SK-N-SH treated with all-trans-retinoic acid at 6 μM for 48 hours (cell line): ENCODE data around the gene DIP2C.

Experiments
- ATAC-seq: fragments of 200-7000 bp; cut with Tn5 transposase; 3 replicates; pipeline ENCODE4 v1.9.1; 2020; ENCODE audit warnings: mild to moderate bottlenecking, moderate library complexity
- CREB5 ChIP-seq: fragments of 250-450 bp; sonication (Bioruptor Pico); IDR thresholded peaks from 2 replicates; pipeline ENCODE4 v1.5.1; 2020; ENCODE audit warnings: low read depth, mild to moderate bottlenecking, moderate library complexity
- CSRNP3 ChIP-seq: fragments of 250-450 bp; sonication (Bioruptor Pico); IDR thresholded peaks from 2 replicates; pipeline ENCODE4 v1.5.1; 2021; ENCODE audit warnings: mild to moderate bottlenecking, moderate library complexity
- ESRRG ChIP-seq: fragments of 250-450 bp; sonication (Bioruptor Pico); IDR thresholded peaks from 2 replicates; pipeline ENCODE4 v1.6.1; 2021; ENCODE audit warnings: mild to moderate bottlenecking
- ISL1 ChIP-seq: fragments of 250-450 bp; sonication (Bioruptor Pico); IDR thresholded peaks from 2 replicates; pipeline ENCODE4 v2.1.2; 2022; ENCODE audit warnings: mild to moderate bottlenecking, moderate library complexity
- RARB ChIP-seq: fragments of 250-450 bp; sonication (Bioruptor Pico); IDR thresholded peaks from 2 replicates; pipeline ENCODE4 v1.8.0; 2021; ENCODE audit warnings: mild to moderate bottlenecking, moderate library complexity
- TCF4 ChIP-seq: fragments of 250-450 bp; sonication (Bioruptor Pico); IDR thresholded peaks from 2 replicates; pipeline ENCODE4 v1.8.0; 2021; ENCODE audit warnings: mild to moderate bottlenecking, moderate library complexity, borderline replicate concordance
- TOX ChIP-seq: fragments of 250-450 bp; sonication (Bioruptor Pico); IDR thresholded peaks from 2 replicates; pipeline ENCODE4 v1.8.0; 2021; ENCODE audit warnings: mild to moderate bottlenecking, moderate library complexity, borderline replicate concordance
- TSHZ2 ChIP-seq: fragments of 250-450 bp; sonication (Bioruptor Pico); IDR thresholded peaks from 2 replicates; pipeline ENCODE4 v1.5.0; 2020; ENCODE audit warnings: mild to moderate bottlenecking, moderate library complexity
- ZC3H10 ChIP-seq: fragments of 250-450 bp; sonication (Bioruptor Pico); IDR thresholded peaks from 2 replicates; pipeline ENCODE4 v1.5.1; 2021; ENCODE audit warnings: mild to moderate bottlenecking, moderate library complexity
- ZNF565 ChIP-seq: fragments of 450-650 bp; formaldehyde crosslinking; conservative IDR thresholded peaks from 2 replicates; pipeline ENCODE4 v1.5.0; 2020; ENCODE audit warnings: low read depth, mild to moderate bottlenecking, moderate library complexity
- ZNF70 ChIP-seq: fragments of 450-650 bp; formaldehyde crosslinking; IDR thresholded peaks from 2 replicates; pipeline ENCODE4 v1.5.0; 2020; ENCODE audit warnings: mild to moderate bottlenecking, moderate library complexity
- ZNF8 ChIP-seq: fragments of 450-650 bp; formaldehyde crosslinking; IDR thresholded peaks from 2 replicates; pipeline ENCODE4 v1.5.0; 2020; ENCODE audit warnings: mild to moderate bottlenecking, moderate library complexity
- TF ChIP-seq, protein P1 (sequence below): fragments of 250-450 bp; sonication (Bioruptor Pico); IDR thresholded peaks from 2 replicates; pipeline ENCODE4 v1.8.0; 2021; ENCODE audit warnings: low read depth, mild to moderate bottlenecking, moderate library complexity, borderline replicate concordance
- TF ChIP-seq, protein P2 (sequence below): fragments of 250-450 bp; sonication (Bioruptor Pico); IDR thresholded peaks from 2 replicates; pipeline ENCODE4 v1.8.0; 2020; ENCODE audit warnings: mild to moderate bottlenecking, moderate library complexity, borderline replicate concordance

The DIP2C gene

DNA sequence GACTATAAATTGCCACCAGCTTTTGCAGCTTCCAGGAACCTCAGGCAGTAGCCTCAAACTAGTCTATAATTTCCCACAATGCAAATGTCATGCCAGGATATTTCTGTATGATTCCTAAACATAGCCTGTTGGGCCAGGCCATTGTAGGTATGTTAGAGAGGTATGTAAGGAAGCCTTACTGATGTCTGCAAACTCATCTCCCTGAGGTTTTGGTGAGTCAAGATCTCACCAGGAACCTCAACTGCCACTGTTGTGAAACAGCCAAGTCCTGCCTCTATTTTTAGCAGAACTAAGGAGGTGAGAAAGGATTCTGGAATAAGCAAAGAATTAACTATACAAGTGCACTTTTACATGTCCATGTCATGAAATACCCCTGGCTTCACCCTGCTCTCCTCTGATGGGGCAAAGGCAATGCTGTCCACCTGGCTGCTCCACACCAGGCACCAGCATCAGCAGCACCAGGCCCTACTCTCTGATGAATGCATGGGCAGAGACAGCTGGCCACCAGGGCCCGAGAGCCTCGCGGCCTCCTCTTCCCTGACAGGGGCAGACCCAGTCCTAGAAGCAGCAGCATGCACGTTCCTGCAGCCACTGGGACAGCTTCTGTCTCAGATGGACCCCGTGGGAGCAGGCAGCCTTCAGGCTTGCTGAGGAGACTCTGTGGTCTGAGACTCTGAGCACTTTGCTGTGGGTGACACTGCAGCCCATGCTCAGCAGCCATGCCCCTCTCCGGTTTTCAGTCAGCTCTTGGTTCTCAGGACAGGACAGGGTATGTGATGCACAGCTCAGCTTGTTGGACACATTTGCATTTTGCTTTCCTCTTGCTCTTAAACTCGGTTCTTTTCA, 407.0 kb downstream of the DIP2C start:
- no peak for ATAC-seq
- TF ChIP-seq ESRRG (CRISPR knock-in tag) (no peak), CSRNP3 (CRISPR knock-in tag) (no peak), TCF4 (no peak), ZNF8 (CRISPR knock-in tag) (no peak), TOX (CRISPR knock-in tag) (no peak), ZNF70 (CRISPR knock-in tag) (no peak), ZNF565 (CRISPR knock-in tag) (no peak), ISL1 (CRISPR knock-in tag) (no peak), TSHZ2 (CRISPR knock-in tag) (no peak)
- TF ChIP-seq, protein P1, sequence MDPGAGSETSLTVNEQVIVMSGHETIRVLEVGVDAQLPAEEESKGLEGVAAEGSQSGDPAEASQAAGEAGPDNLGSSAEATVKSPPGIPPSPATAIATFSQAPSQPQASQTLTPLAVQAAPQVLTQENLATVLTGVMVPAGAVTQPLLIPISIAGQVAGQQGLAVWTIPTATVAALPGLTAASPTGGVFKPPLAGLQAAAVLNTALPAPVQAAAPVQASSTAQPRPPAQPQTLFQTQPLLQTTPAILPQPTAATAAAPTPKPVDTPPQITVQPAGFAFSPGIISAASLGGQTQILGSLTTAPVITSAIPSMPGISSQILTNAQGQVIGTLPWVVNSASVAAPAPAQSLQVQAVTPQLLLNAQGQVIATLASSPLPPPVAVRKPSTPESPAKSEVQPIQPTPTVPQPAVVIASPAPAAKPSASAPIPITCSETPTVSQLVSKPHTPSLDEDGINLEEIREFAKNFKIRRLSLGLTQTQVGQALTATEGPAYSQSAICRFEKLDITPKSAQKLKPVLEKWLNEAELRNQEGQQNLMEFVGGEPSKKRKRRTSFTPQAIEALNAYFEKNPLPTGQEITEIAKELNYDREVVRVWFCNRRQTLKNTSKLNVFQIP (CRISPR knock-in tag): no peak

DNA sequence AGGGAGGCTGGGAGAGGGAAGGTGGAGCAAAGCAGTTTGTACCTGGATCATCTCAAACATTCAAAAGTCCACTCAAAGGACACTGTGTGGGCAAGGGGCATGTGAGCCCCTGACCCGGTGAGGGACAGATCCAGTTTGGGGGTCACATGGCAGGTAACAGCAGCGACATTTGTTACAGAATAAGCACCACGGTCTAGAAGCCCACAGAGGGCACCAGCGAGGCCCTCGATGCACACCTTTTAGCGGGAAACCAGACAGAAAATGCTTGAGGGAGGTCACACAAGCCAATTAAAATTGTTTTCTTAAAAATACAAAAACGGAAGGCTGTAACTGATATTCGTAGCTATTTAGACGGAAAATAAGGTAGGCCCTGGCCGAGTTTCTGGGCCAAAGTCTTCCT, 409.8 kb downstream of the DIP2C start:
- ATAC-seq: no peak
- TF ChIP-seq ESRRG (CRISPR knock-in tag) (no peak), TCF4 (no peak)
- TF ChIP-seq, all 23 proteins: peak for 0

- TF ChIP-seq, protein P1 (CRISPR knock-in tag): no peak
- TF ChIP-seq ZC3H10 (no peak), RARB (CRISPR knock-in tag) (no peak), CREB5 (no peak), CSRNP3 (CRISPR knock-in tag) (no peak)
- TF ChIP-seq, protein P2, sequence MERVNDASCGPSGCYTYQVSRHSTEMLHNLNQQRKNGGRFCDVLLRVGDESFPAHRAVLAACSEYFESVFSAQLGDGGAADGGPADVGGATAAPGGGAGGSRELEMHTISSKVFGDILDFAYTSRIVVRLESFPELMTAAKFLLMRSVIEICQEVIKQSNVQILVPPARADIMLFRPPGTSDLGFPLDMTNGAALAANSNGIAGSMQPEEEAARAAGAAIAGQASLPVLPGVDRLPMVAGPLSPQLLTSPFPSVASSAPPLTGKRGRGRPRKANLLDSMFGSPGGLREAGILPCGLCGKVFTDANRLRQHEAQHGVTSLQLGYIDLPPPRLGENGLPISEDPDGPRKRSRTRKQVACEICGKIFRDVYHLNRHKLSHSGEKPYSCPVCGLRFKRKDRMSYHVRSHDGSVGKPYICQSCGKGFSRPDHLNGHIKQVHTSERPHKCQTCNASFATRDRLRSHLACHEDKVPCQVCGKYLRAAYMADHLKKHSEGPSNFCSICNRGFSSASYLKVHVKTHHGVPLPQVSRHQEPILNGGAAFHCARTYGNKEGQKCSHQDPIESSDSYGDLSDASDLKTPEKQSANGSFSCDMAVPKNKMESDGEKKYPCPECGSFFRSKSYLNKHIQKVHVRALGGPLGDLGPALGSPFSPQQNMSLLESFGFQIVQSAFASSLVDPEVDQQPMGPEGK (CRISPR knock-in tag): no peak
- TF ChIP-seq, all 23 proteins: peak for 0
- no peak for ATAC-seq
These were observed 410.2 kb downstream of the DIP2C start for GRCh38 chr10:279232-279631.
